ENCODE results near the gene RAB3A.

- TF ChIP-seq CTCF (IDR thresholded peaks at IDR 0.05) (no peak), POLR2A (IDR thresholded peaks at IDR 0.05) (no peak)
Observed at GRCh38 chr19:18229915-18230314, 26.1 kb upstream of the RAB3A start.

Measured in adrenal gland (tissue), 5 donors.